Mammary epithelial cell (primary cell): ENCODE measurements around the gene HSPH1.

Experiments
- CTCF ChIP-seq, 2 donors: IDR thresholded peaks in 1 of 2; conservative IDR thresholded peaks in 1 of 2; 2 replicates each; pipeline ENCODE4 v1.5.1; 2011 to 2012; ENCODE audit warnings: inconsistent platforms in 2 of 2, low read length in 2 of 2, mild to moderate bottlenecking in 2 of 2, control low read depth in 1 of 2, low read depth in 1 of 2; ENCODE audit not compliant: insufficient read depth in 1 of 2; ENCODE audit errors: extremely low read depth in 1 of 2
- EZH2 ChIP-seq: IDR thresholded peaks from 2 replicates; pipeline ENCODE4 v1.6.1; 2012; ENCODE audit warnings: low read length, inconsistent platforms, borderline replicate concordance

DNA sequence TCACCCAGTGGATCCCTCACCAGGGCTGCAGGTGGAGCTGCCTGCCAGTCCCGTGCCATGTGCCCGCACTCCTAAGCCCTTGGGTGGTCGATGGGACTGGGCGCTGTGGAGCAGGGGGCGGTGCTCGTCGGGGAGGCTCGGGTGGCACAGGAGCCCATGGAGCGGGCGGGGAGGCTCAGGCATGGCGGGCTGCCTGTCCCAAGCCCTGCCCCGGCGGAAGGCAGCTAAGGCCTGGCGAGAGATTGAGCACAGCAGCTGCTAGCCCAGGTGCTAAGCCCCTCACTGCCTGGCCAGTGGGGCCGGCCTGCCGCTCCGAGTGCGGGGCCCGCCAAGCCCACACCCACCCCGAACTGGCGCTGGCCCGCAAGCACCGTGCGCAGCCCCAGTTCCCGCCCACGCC is 21.3 kb upstream of the HSPH1 start:
- TF ChIP-seq EZH2 (no peak), CTCF (conservative IDR thresholded peaks at IDR 0.05 in 1 of 2, IDR thresholded peaks at IDR 0.05 in 1 of 2; ENCODE audit: extremely low read depth in 1 of 2, insufficient read depth in 1 of 2, low read depth in 1 of 2, low read length in 2 of 2) (no peak)
